Ecto neural progenitor cell (in vitro differentiated cells): ENCODE data around the gene RUNX2.

Experiments used
- DNase-seq: peaks from one replicate; pipeline ENCODE4 v3.0.0-alpha.2; 2018; ENCODE audit warnings: low spot score

The RUNX2 gene

DNA sequence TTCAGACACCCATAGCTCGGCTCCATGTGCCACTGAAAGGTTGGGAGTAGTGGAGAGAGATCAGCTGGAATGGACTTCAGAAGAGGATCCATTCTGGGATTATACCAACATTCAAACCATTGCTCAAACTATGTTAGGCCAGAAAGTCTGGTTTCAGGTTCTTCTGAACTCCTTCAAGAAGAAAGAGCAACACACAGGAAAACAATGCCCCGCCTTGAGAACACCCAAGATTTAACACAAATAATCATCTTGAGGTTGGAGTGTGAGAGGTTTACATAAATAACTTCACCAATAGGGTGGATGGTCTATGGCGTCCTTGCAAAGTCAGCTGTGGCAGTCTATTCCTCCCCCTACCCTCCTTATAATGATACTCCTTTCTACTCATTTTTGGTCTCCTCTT, 261.2 kb downstream of the RUNX2 start:
- no peak for DNase-seq

DNA sequence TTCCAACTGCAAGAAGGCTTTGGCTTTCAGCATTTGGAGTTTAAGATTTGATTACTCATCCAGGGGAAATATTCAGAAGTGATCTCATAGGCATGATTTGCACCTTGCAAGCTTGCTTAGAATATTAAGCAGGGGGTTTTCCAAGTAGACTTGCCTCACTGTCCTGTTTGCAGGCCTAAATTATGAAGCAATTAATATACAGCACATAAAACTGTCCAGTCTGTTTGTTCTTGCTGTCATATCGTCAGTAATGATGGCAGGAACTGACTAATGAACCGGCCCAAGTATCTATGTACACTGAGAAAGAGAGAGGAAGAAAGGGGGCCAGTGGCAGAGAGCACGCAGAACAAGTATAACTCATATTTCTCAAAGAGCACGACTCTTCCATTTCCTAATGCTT, 262.1 kb downstream of the RUNX2 start:
- no peak for DNase-seq

DNA sequence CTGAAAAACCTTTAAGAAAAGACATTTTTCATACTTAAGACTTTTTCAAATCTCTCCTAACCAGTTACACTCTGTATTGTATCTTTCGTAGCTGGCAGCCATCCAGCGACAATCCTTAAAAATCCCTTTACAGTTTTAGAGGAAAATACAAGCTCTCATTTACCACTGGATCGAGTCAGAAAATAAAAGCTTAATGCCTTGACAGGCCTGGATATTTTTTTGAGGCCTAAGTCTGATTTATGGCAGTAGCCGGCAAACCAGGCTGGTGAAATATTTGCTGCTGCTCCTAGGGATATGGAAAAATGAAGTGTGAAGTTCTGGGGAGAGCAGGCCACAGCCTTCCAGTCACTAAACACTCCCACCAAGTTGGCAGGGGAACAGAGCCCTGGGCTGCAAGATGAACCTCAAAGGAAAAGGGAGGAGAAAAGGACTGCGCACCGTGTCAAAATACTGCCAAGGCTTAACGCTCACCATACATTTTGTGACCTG, 262.6 kb downstream of the RUNX2 start:
- no peak for DNase-seq

DNA sequence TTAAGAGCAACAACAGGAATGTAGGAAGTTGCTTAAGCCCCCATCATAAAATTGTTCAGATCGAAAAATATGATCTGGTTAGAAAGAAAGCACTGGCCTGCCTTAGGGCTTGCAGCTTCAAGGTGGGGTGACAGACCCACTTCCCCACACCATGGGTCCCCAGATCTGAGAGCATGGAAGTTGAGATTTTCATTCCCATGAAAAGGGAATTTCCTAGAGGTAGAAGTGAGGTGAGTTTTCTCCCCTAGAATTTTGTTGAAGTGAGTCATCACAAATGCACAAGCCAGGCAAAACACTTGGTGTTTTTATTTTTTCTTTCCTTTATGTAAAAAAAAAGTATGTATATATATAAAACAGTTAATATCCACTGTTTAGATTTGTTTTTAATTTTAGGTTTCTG, 263.2 kb downstream of the RUNX2 start:
- no peak for DNase-seq

DNA sequence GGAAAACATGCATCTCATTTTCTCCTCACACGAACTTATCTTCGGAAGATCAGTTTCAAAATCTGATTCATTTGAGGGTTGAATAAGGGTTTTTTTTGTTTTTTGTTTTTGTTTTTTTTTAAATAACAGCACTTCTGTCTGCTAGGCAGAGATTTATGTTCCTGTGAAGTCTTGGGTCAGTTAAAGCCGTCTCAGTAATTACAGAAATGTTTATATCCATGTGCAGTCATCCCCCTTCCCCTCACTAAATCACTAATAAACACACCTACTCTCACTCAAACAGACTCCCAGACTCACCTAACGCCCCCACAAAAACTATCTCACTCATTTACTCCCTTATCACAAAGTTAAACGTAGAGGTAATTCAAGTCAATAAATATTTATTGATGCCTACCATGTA, 263.8 kb downstream of the RUNX2 start:
- no peak for DNase-seq

DNA sequence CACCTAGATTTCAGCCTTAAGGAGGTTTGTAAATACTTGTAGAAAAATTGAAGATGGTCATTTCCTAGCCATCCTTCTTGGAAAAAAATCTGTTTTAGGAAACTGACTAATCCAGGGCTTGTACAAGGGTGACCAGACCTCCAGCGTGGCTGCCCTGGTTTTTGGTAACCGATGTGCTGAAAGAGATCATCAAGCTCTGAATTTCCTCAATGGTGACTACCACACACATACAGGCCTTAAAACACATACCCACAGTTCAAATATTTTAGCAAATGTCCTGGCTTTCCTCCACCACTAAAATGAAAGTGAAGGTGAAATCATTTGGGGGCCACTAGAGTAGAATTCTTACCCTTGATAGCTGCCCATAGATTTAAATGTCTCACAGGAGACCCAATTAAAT, 264.9 kb downstream of the RUNX2 start:
- DNase-seq: no peak

DNA sequence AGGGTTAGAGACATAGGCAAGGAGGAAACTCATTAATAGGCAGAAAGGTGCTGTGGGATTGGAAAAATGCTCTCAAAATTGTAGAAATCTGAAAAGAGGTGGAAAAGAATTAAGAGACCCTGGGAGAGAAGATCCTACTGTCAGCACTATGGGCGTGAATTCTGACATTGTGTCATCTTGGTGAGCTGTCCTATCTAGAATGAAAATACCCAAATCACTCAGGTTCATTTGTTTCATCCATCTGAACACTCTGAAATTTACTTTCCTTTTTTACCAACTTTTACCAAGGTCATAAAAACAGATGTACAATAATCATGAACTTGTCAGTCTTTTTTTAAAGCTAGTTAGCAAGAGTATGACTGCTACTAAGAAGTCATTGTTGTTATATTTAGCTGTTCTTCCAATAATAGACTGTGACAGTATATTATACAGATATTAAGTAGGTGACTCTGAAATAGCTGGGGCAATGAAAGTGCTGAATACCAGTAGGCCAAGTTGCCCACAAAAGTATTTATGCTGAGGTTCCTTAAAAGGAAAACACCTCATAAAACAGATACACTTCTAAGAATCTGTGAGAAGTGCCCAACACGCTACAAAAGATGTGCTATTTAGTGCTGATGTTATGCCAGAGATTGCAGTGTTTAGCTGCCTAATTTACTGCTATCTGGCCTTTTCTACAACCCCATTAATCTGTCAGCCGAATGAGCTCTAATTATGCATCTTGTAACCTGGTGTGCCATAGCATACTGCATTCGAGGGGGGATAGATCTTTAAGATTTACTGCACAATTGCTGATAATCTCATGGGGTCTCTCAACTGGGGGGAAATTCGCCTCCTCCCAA, 267.1 kb downstream of the RUNX2 start:
- DNase-seq: no peak

DNA sequence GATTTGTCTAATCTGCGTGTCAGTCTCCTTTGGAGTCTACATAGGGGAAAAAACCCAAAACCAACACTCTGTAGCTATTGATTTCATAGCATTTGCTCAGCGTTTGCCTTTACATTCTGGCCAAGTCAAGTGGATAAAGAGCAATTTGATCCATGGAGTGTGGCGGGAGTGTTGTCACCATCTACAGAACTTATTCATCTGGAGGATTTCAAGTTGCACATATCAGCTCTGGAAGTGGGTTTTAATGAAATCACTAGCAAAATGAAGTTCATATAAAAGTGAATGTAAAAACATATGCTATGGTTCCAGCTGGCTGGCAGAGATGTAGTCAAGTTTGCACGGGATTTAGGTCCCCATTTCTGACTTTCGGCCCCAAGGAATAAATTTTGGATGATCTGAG, 269.3 kb downstream of the RUNX2 start:
- no peak for DNase-seq

DNA sequence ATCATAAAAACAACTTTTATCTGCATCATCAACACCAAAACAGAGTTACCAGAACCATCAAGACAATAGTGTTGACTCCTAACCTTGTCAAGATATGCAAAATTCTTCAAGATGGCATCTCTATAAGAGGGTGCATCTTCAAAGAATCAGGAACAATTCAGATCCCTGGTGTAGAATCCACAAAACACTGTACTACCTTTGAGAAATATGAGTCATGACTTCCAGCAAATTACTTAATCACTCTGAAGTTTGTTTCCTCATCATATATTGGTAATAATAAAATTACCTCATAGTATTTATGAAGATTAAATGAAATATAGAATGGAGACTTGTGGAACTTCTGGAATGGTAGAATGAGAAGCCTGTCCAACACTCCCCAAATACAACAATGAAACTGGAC, 270.9 kb downstream of the RUNX2 start:
- no peak for DNase-seq

DNA sequence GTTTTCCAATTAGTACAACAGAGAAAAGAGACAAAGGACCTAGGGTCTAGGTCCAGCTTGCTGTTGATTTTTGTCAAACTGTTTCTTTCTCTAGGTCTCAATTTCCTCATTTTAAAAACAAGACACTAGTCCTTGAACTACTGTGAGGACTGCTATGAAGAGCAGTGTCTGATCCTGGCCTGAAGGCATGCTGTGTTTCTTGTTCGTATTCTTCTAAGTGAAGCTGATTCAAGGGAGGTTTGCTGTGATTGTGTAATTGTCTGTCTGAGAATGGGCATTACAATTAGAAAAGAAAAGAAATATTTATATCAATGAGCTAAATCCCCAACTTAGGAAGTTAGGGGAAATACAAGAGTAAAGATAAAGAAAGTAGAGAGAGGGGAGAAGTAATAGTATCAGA, 277.8 kb downstream of the RUNX2 start:
- DNase-seq: no peak

DNA sequence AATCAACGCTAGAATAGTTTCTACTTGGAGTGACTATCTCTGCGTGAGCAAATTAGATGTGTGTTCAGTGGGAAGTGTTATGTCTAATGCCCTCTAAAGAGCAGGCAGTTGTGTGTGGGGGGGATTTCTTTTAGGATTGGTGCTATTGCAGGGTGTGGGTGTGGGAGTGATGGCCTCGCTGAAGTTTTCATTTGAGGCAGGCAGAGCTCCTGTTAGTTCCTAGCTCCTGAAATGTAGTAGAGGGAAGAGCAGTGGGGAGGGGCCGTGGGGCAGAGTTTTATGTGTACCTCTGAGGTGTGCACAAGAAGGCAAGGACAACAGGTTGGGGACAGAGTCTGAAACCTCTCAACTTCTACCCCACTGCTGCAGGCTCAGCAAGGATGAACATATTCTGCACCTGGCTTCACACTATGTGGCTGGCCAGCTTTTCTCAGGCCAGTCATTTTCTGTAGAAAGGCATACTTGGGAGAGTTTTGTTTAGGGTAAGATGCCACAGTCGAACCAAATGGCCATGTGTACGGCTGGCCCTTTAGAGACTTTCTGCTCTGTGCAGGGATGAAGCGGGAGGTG, 278.8 kb downstream of the RUNX2 start:
- no peak for DNase-seq

DNA sequence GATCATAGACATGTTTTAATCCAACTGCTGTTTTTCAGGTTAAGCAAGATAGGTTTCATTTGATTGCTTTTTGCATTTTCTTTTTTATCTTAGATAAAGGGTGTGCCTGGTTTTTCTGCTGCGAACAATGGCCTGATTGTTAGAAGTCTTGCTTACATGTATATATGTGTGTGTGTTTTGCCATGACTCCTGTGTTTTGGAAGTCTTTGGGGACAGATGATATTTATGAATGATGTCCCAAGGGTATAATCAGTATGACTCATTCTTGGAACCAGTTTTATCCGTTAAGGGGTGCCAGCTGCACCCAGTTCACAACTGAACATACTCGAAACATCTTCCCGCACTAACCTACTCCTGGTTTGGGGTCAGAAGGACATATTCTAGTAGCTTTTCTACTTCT, 279.7 kb downstream of the RUNX2 start:
- DNase-seq: no peak

DNA sequence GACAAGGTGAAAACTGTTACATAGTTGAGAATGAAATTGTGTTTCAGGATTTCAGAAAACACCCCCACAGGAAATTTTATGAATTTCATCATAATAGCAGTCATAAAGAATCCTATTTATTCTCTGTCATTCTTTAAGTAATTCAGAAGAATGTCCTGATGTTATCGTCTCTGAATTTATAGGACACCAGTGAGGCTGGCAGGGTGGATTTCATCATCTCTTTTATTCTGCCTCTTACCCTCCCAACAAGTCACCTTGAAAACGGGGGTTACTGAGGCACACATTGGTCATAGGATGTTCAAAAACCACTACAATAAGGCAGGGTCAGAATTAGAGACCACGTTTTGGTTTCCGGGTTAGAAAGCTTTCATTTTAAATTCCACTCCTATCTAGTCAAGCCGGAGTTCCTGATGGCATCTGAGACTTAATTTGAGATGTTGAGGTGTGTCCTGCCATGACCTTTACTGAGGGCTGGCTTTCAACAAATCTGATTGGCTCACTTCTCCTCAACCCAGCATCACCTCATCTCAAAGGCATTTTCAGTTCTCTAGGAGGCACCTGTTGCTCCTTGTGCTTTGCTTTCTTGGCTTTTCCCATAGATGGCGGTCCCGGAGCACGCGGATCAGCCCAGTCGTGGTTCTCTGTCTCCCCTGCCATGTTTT, 280.3 kb downstream of the RUNX2 start:
- DNase-seq: no peak

DNA sequence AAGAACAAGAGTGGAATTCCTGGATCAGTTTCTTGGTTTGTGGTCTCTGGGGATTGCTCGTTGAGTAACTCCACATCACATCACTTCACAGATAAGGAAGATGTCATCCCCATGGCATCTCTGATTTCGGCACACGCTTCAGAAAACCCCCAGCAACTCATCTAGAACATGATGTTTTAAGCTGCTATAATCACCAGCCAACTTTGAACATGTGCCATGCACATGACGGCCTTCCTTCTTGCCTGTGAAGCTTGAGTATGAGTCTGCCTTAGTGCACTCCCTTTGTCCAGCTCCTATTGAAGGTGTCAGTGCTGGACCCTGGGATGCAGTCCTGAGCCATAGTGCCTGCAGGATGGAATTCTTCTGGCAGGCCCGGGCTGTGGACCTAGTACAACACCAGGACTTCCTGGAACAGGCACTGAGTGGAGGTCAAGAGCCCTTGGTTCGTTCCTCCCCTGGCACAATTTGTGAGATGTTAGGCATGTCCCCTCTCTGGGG, 281.1 kb downstream of the RUNX2 start:
- DNase-seq: no peak

DNA sequence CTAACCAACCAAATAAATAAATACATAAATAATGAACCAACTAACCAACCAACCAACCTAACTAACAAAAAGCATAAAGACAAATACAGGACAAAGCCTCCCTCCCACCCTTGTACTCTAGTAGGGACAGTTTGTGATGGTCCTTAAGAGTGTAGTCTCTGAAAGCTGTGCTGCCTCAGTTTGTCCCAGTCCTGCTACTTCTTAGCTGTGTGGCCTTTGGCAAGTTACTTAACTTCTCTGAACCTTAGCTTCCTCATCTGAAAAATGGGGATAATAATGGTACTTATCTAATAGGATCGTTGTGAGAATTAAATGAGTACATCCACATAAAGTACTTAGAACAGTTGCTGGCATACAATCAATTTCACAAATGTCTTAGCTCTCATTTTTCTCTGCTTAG, 282.2 kb downstream of the RUNX2 start:
- DNase-seq: no peak

DNA sequence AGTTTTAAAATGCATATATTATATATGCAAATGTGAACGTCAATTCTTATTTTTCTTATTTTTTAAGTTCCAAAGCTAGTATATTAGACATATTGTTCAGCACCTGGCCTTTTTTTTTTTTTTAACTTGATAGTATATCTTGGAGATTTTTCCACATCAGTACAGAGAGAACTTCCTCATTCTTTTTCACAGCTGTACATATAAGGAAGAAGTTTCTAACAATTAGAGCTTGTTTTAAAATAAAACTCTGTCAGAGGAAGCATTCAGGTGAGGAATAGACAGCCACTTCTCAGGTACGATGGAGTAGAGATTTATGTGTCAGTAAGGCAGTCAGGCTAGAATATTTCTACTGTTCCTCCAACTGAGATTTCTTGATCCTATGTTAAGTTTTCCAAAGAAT, 282.7 kb downstream of the RUNX2 start:
- DNase-seq: no peak

DNA sequence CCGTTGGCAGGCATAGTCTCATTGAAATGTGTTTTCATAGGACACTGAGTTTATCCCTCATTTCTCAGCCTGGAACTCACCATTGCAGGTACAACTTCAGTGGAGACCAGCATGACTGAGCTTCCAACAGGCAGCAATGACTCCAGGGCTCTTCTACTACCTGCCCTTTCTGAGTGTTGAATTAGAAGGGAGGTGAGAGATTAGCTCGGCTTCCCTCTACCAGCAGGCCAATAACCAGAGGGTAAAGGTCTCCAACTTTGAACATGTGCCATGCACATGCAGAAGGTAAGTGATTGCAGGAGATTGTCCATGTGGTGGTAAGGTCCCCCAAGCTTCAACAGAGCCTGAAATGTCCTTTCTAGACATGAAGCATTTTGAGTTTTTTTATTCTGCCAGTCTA, 283.4 kb downstream of the RUNX2 start:
- DNase-seq: no peak

DNA sequence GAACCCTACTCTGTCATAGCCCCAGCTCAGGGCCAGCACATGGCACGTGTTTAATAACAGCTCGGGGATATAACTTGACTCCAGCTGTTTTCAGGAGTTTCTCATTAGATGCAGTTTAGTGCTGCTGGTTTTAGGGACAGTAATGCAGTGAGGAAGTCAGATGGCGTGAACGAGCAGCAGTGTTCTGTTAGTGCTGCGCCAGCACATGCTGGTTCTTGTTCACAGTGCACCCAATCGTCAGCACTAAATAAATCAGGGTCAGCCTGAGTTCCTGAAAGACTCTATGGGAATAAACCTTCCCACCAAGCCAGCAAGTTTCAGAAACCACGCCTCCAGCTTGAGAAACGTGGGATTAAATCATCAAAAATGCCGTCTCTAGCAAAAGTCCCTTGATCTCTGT, 285.5 kb downstream of the RUNX2 start:
- DNase-seq: no peak

DNA sequence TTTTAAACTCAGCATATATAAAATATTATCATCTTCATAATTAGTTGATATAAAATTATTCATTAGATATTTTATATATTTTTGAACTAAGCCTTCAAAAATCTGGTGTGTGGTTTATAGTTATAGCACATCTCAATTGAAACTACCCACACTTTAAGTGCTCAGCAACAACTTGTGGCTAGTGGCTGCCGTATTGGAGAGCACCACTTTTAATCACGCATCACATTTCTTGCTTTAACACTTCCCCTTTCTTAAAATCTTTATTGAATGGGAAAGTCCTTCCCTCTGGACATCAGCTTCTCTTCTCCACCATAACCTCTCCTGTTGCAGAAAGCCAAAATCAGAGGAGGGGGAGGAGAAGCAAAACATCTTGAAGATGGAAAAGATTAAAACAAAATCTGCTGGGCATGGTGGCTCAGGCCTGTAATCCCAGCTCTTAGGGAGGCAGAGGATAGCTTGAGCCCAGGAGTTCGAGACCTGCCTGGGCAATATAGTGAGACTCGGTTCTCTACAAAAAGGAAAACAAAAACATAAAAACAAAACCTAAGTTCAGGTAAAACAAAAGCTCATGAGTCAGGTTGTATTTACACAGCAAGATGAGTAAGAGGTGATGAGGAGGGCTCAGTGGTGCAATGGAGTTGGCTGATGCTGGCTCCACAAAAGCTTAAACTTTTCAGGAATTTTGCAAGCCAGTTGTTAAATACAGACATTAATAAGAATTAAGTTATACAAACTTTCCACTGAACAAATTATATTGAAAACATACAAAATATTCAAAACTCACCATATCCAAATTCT, 286.6 kb downstream of the RUNX2 start:
- no peak for DNase-seq

DNA sequence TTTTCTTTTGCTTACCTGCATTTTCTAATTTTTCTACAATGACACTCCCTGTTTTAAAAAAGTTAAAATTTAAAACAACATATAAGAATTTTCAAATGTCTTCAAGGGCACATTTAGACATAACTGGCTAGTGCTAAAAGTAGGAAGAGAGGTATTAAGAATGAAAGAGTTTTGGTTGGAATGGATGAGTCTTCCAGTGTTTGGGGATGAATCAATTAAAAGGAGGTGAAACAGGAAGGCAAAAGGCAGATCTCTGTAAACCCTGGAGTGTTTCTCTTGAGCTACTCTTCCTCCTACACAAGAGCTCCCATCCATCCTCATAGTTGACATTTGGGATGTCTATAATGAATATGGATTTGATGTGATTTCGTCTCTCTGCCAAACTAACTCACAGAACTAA, 288.1 kb downstream of the RUNX2 start:
- DNase-seq: no peak

DNA sequence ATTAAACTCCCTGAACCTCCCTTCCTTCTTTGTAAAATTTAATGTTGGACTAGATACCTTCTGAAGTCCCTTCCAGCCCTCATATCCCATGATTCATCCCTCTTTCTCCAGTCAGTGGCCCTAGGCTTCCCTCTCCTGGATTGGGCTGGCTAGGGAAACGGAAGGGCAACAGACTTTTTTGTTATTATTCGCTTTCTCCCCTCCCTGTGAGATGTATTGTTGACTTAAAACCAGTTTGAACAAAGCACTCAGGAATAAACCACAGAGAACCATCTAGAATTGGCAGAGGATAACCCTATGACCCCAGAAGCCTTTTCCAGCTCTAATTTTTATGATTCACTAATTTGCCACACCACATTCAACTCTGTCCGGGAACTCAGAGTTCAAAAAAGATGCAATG, 289.3 kb downstream of the RUNX2 start:
- no peak for DNase-seq

DNA sequence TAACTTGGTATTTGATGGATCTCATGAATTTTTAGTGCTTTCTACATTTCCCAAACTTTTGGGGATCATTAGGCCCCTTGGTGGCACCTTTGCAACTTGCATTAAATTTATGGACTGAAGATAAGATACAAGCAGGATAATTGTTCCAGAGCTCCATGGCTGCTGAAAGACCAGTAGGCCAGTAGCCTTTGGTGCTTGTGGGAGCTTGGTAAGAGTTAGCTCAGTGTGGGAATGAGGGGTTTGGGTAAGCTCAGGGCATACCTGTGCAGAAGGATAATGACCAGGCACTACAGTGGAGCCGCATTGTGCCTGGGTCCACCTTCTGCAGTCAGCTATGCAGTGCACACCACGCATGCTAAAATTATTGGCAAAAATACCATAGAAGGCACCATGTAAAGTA, 290.1 kb downstream of the RUNX2 start:
- no peak for DNase-seq
